WTC11 (cell line): ENCODE data around the gene CXCL5. TPM values are rescaled to one million over a fixed set of nuclear protein-coding genes. Genes with fewer than 3 reads are reported as not detected.

Source experiments
- ATAC-seq: fragments of 200-7000 bp; cut with Tn5 transposase; 2 replicates; pipeline ENCODE4 v1.10.0; 2021; ENCODE audit warnings: mild to moderate bottlenecking, moderate library complexity
- CTCF ChIA-PET: fragments of 300-600 bp; sonication (Branson Sonifier 250); formaldehyde crosslinking; loops from one replicate; lab custom pipeline; 2021; ENCODE audit warnings: antibody characterized with exemption; lab: Charles Lee
- POLR2A ChIA-PET: fragments of 350-600 bp; sonication (Branson Sonifier 250); formaldehyde crosslinking; loops from one replicate; lab custom pipeline; 2021; ENCODE audit warnings: antibody characterized with exemption; lab: Charles Lee
- DNase-seq: peaks from one replicate; pipeline ENCODE4 v3.0.0; 2021; ENCODE audit warnings: low spot score
- H3K27ac Mint-ChIP-seq: 2 replicates; pipeline ENCODE4 v1.8.0; 2021; ENCODE audit warnings: mixed read lengths
- H3K27me3 Mint-ChIP-seq: 2 replicates; pipeline ENCODE4 v1.8.0; 2021; ENCODE audit warnings: low read depth, mild to moderate bottlenecking, moderate library complexity, mixed read lengths
- H3K36me3 Mint-ChIP-seq: 2 replicates; pipeline ENCODE4 v1.8.0; 2021; ENCODE audit warnings: mixed read lengths
- H3K4me1 Mint-ChIP-seq: 2 replicates; pipeline ENCODE4 v1.8.0; 2022; ENCODE audit warnings: mixed read lengths
- H3K4me3 Mint-ChIP-seq: 2 replicates; pipeline ENCODE4 v1.8.0; 2021; ENCODE audit warnings: mild to moderate bottlenecking, moderate library complexity, mixed read lengths
- H3K9me3 Mint-ChIP-seq: 2 replicates; pipeline ENCODE4 v1.8.0; 2021; ENCODE audit warnings: mixed read lengths
- AFF4 ChIP-seq: sonication (generic); formaldehyde crosslinking; IDR thresholded peaks from 2 replicates; pipeline ENCODE4 v1.8.1; 2023; ENCODE audit warnings: mild to moderate bottlenecking, missing genetic modification reagents, borderline replicate concordance
- AR ChIP-seq: fragments of 250-450 bp; sonication (Bioruptor Pico); IDR thresholded peaks from 2 replicates; pipeline ENCODE4 v1.9.0; 2021; ENCODE audit warnings: mild to moderate bottlenecking
- CREM ChIP-seq: sonication (generic); formaldehyde crosslinking; IDR thresholded peaks from 2 replicates; pipeline ENCODE4 v1.8.1; 2022; ENCODE audit warnings: mild to moderate bottlenecking, missing genetic modification reagents, moderate library complexity
- EMX1 ChIP-seq: fragments of 250-450 bp; sonication (Bioruptor Pico); IDR thresholded peaks from 2 replicates; pipeline ENCODE4 v1.8.0; 2021; ENCODE audit warnings: mild to moderate bottlenecking
- ETV6 ChIP-seq: sonication (generic); formaldehyde crosslinking; IDR thresholded peaks from 2 replicates; pipeline ENCODE4 v1.8.1; 2022; ENCODE audit warnings: mild to moderate bottlenecking, missing genetic modification reagents
- FOXJ3 ChIP-seq: sonication (generic); formaldehyde crosslinking; IDR thresholded peaks from 2 replicates; pipeline ENCODE4 v1.9.0; 2021; ENCODE audit warnings: missing genetic modification reagents, mild to moderate bottlenecking, borderline replicate concordance
- FOXP4 ChIP-seq: sonication (generic); formaldehyde crosslinking; IDR thresholded peaks from 2 replicates; pipeline ENCODE4 v1.8.0; 2022; ENCODE audit warnings: mild to moderate bottlenecking, missing genetic modification reagents
- KAT7 ChIP-seq: sonication (generic); formaldehyde crosslinking; IDR thresholded peaks from 2 replicates; pipeline ENCODE4 v1.8.1; 2023; ENCODE audit warnings: missing genetic modification reagents, mild to moderate bottlenecking, borderline replicate concordance
- MLX ChIP-seq: sonication (generic); formaldehyde crosslinking; IDR thresholded peaks from 2 replicates; pipeline ENCODE4 v1.8.1; 2023; ENCODE audit warnings: mild to moderate bottlenecking, missing genetic modification reagents, moderate library complexity
- OVOL2 ChIP-seq: fragments of 250-450 bp; sonication (Bioruptor Pico); IDR thresholded peaks from 2 replicates; pipeline ENCODE4 v1.9.0; 2021; ENCODE audit warnings: mild to moderate bottlenecking, borderline replicate concordance
- RORB ChIP-seq: fragments of 250-450 bp; sonication (Bioruptor Pico); IDR thresholded peaks from 2 replicates; pipeline ENCODE4 v1.9.0; 2021; ENCODE audit warnings: mild to moderate bottlenecking
- SP1 ChIP-seq: sonication (generic); formaldehyde crosslinking; conservative IDR thresholded peaks from 2 replicates; pipeline ENCODE4 v1.8.1; 2022; ENCODE audit warnings: missing genetic modification reagents
- STAT6 ChIP-seq: sonication (generic); formaldehyde crosslinking; conservative IDR thresholded peaks from 2 replicates; pipeline ENCODE4 v1.8.1; 2023; ENCODE audit warnings: mild to moderate bottlenecking, low read depth, missing genetic modification reagents, moderate library complexity
- TCF7 ChIP-seq: sonication (generic); formaldehyde crosslinking; IDR thresholded peaks from 2 replicates; pipeline ENCODE4 v1.8.0; 2022; ENCODE audit warnings: mild to moderate bottlenecking, low read depth, missing genetic modification reagents, moderate library complexity
- TEAD1 ChIP-seq: sonication (generic); formaldehyde crosslinking; IDR thresholded peaks from 2 replicates; pipeline ENCODE4 v1.8.0; 2022; ENCODE audit warnings: mild to moderate bottlenecking, missing genetic modification reagents
- ZMAT4 ChIP-seq: fragments of 250-450 bp; sonication (Bioruptor Pico); IDR thresholded peaks from 2 replicates; pipeline ENCODE4 v1.9.0; 2021; ENCODE audit warnings: mild to moderate bottlenecking
- ZNF232 ChIP-seq: sonication (generic); formaldehyde crosslinking; IDR thresholded peaks from 2 replicates; pipeline ENCODE4 v1.8.0; 2022; ENCODE audit warnings: mild to moderate bottlenecking, missing genetic modification reagents
- ZNF423 ChIP-seq: fragments of 250-450 bp; sonication (Bioruptor Pico); IDR thresholded peaks from 2 replicates; pipeline ENCODE4 v2.1.2; 2022; ENCODE audit warnings: mild to moderate bottlenecking, moderate library complexity
- total RNA-seq: library from RNA; stranded (reverse); gene quantifications from 3 replicates; pipeline ENCODE4 v1.2.3, GENCODE V29; 2021

CXCL5 gene
- total RNA-seq, 1 experiment from 2014 or later: 3.6 TPM

GRCh38 chr4:73985528-73985852, 13.0 kb downstream of the CXCL5 start:
- Mint-ChIP-seq H3K36me3 (peaks cover 4% of the 10 kb centered on the region; the same call in 1 of the 2 replicates), H3K4me3 (peak overlapping the region; percentile 22), H3K27me3 (peaks cover 11% of the 10 kb centered on the region), H3K4me1 (peaks cover 91% of the 10 kb centered on the region), H3K27ac (peak overlapping the region; percentile 96), H3K9me3 (peaks cover 13% of the 10 kb centered on the region)
- DNase-seq: no peak
- ATAC-seq: no peak
- CTCF ChIA-PET: no interaction called here
- TF ChIP-seq ZMAT4 (CRISPR knock-in tag) (no peak), STAT6 (CRISPR knock-in tag) (no peak), CREM (CRISPR knock-in tag) (0 out of 2 replicates have a peak, but pooled peaks have one; percentile 0), OVOL2 (no peak), AR (CRISPR knock-in tag) (no peak)
- POLR2A ChIA-PET: interaction anchor here (1.3 kb wide), 1 partner anchor 13 kb away, joined by 4 read pairs; no protein-coding TSS in a partner anchor

- CTCF ChIA-PET: interaction anchor here (0.9 to 1.1 kb wide), 2 partner anchors 20 to 120 kb away, joined by 3 read pairs; no protein-coding TSS in a partner anchor
- POLR2A ChIA-PET: interaction anchor here (1.3 kb wide), 1 partner anchor 14 kb away, joined by 4 read pairs; no protein-coding TSS in a partner anchor
- H3K4me1 Mint-ChIP-seq: peaks cover 91% of the 10 kb centered on the region
- H3K27me3 Mint-ChIP-seq: peaks cover 11% of the 10 kb centered on the region
- H3K9me3 Mint-ChIP-seq: peaks cover 13% of the 10 kb centered on the region
- no peak for DNase-seq
- H3K27ac Mint-ChIP-seq: peak overlapping the region; percentile 96
- H3K4me3 Mint-ChIP-seq: peak overlapping the region; percentile 22
- peaks cover 4% of the 10 kb centered on the region; the same call in 1 of the 2 replicates for H3K36me3 Mint-ChIP-seq
- ATAC-seq: peak; percentile 74
- TF ChIP-seq AFF4 (CRISPR knock-in tag) (peak; percentile 82; the same call in 1 of the 2 replicates), ZMAT4 (CRISPR knock-in tag) (peak; percentile 76; the same call in 1 of the 2 replicates), ZNF232 (CRISPR knock-in tag) (0 out of 2 replicates have a peak, but pooled peaks have one; percentile 60), SP1 (CRISPR knock-in tag) (peak; percentile 65; the same call in 1 of the 2 replicates), RORB (CRISPR knock-in tag) (no peak), EMX1 (no peak), ETV6 (CRISPR knock-in tag) (peak; percentile 50; the same call in 1 of the 2 replicates), TCF7 (CRISPR knock-in tag) (no peak), ZNF423 (CRISPR knock-in tag) (peak; percentile 49), FOXP4 (CRISPR knock-in tag) (peak; percentile 97; the same call in 1 of the 2 replicates), FOXJ3 (CRISPR knock-in tag) (peak; percentile 86; the same call in 1 of the 2 replicates), CREM (CRISPR knock-in tag) (peak; percentile 74; the same call in 1 of the 2 replicates), MLX (no peak), KAT7 (CRISPR knock-in tag) (no peak), OVOL2 (no peak), TEAD1 (CRISPR knock-in tag) (peak; percentile 92)
Measured at GRCh38 chr4:73984736-73985527, 13.5 kb downstream of the CXCL5 start.
